ENCODE data around the gene C6orf52. TPM values are rescaled to one million over a fixed set of nuclear protein-coding genes. Genes with fewer than 3 reads are reported as not detected.

The C6orf52 gene
- 5.8 TPM in 1 of 2 replicates, not detected in the other for total RNA-seq

DNA sequence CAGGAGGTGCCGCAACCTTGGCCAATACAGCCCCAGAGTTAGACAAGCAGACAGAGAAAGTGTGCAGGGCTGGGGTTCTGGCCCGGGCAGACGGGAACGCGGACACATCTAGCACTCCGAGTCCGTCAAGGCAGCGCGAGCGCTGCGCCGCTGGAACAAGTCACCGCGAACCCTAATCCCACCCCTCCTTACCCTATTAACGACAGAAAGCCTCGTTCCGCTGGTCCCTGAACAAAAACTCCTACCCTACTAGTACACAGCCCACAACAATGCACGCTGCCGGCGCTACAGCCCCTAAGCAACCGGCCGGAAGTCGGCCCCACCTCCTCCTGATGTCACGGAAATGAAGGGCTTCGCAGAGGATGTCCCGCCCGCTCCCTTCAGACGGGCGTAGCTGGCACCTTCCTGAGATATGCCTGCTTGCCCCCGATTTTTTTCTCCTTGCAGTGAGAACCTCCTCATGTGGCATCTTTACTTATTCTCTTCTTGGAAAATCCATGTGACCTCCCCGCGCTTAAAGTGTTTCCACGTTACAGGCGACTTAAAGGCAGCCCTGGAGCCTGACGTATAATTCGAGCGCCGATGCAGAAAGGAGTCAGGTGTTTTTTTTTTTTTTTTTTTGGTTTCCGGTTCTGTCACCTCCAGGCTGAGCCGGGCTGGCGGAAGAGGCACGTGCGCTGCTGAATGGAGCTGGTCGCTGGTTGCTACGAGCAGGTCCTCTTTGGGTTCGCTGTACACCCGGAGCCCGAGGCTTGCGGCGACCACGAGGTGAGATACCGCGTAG, at the start of gene C6orf52, which contains the start of gene PAK1IP1:
Gene C6orf52 (minus strand): TSS at position 315 of the 784 bp plus-strand sequence. CDS start 7,066 bp downstream, outside the sequence.
Gene PAK1IP1 (plus strand): TSS at position 671 of the 784 bp plus-strand sequence. CDS start 14 bp downstream, at position 685.

DNA sequence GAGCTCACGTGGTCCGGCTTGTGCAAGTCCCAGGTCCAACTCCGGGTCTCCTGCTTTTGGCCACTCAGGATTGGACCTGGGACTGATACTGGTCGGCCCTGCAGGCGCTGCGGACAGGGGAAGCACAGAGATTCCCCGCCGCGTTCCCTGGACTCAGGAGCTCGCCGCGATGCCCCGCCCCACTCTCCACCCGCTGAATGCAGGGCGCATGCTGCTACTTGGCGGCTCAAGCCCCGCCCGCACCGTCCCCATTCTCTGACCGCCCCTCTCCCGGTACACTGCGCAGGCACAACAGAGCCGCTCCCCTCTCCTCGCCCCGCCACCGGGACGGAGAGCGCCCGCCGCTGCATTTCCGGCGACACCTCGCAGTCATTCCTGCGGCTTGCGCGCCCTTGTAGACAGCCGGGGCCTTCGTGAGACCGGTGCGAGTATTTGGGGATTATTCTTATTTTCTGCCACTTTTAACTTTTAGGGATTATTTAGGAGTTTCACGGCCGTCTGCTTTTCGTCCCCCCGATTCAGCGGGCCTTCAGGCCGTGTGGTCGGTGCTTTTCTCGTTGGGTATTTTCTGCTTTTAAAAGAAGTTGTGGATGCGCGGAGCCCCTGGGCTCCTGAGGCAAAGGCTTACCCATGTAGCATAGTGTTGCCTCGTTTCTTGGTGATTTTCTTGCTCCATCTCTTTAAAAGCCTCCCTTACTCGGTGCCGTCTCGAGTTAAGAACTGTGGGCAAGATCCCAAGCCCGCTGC, 28.6 kb upstream of the C6orf52 start, which contains the start of gene TMEM14C:
Gene TMEM14C (plus strand): TSS at position 251 of the 747 bp plus-strand sequence. CDS start 1,544 bp downstream, outside the sequence.

Other genes starting within 250 kb of the C6orf52 start
- 0.16 TPM in 1 of 2 replicates, not detected in the other for gene GCNT2, start 173.3 kb downstream of the C6orf52 start, total RNA-seq
- gene PAK1IP1, start 356 bp upstream of the C6orf52 start, total RNA-seq = 10.5 and 16.2 TPM in 2 replicates
- 194 and 198 TPM in 2 replicates for gene TMEM14C, start 28.5 kb upstream of the C6orf52 start, total RNA-seq
- 111 and 114 TPM in 2 replicates for gene TMEM14B, start 53.2 kb upstream of the C6orf52 start, total RNA-seq
- gene MAK, start 143.9 kb upstream of the C6orf52 start, total RNA-seq = not detected in 2 replicates
- not detected in 2 replicates for gene GCM2, start 187.4 kb upstream of the C6orf52 start, total RNA-seq
- not detected in 2 replicates for gene SYCP2L, start 192.4 kb upstream of the C6orf52 start, total RNA-seq